Astrocyte (in vitro differentiated cells and primary cell): ENCODE data around the gene PCBD2. TPM values are rescaled to one million over a fixed set of nuclear protein-coding genes. Genes with fewer than 3 reads are reported as not detected.

ENCODE experiments used
- DNase-seq: peaks from one replicate; pipeline ENCODE4 v3.0.0-alpha.2; 2010; ENCODE audit warnings: low read depth
- FAIRE-seq: peaks from 2 replicates; lab custom pipeline; 2011; peaks lifted over from hg19 to GRCh38; lab: Jason Lieb, UNC
- H2AFZ ChIP-seq: 2 replicates; pipeline ENCODE4 v1.6.0; 2012; ENCODE audit warnings: low read depth, low read length, inconsistent platforms
- H3K27ac ChIP-seq: 2 replicates; pipeline ENCODE4 v1.5.1; 2011; ENCODE audit warnings: low read depth, low read length, inconsistent platforms
- H3K27me3 ChIP-seq: 2 replicates; pipeline ENCODE4 v1.6.0; 2011; ENCODE audit warnings: low read length, inconsistent platforms; ENCODE audit not compliant: insufficient read depth
- H3K36me3 ChIP-seq: 2 replicates; pipeline ENCODE4 v1.5.1; 2011; ENCODE audit warnings: low read length, inconsistent platforms; ENCODE audit not compliant: insufficient read depth
- H3K4me1 ChIP-seq: 2 replicates; pipeline ENCODE4 v1.5.1; 2011; ENCODE audit warnings: low read length, inconsistent platforms; ENCODE audit not compliant: insufficient read depth
- H3K4me2 ChIP-seq: 2 replicates; pipeline ENCODE4 v1.6.0; 2012; ENCODE audit warnings: low read length, inconsistent platforms
- H3K4me3 ChIP-seq: 2 replicates; pipeline ENCODE4 v1.5.1; 2011; ENCODE audit warnings: low read depth, mild to moderate bottlenecking, low read length, inconsistent platforms; ENCODE audit not compliant: insufficient read depth
- H3K79me2 ChIP-seq: 2 replicates; pipeline ENCODE4 v1.6.0; 2012; ENCODE audit warnings: mild to moderate bottlenecking, low read length, inconsistent platforms; ENCODE audit not compliant: insufficient read depth
- H3K9ac ChIP-seq: 2 replicates; pipeline ENCODE4 v1.6.0; 2012; ENCODE audit warnings: mild to moderate bottlenecking, low read length, inconsistent platforms
- H3K9me3 ChIP-seq: 2 replicates; pipeline ENCODE4 v1.5.1; 2012; ENCODE audit warnings: low read depth, mild to moderate bottlenecking, low read length, inconsistent platforms; ENCODE audit not compliant: insufficient read depth
- H4K20me1 ChIP-seq: 2 replicates; pipeline ENCODE4 v1.6.0; 2012; ENCODE audit warnings: low read length, inconsistent platforms; ENCODE audit not compliant: insufficient read depth
- H3K27ac Mint-ChIP-seq: one replicate; pipeline ENCODE4 v1.8.0; 2021; ENCODE audit warnings: mild to moderate bottlenecking, mixed read lengths; ENCODE audit not compliant: unreplicated experiment
- H3K27me3 Mint-ChIP-seq: one replicate; pipeline ENCODE4 v1.8.0; 2021; ENCODE audit warnings: low read depth, mixed read lengths; ENCODE audit not compliant: unreplicated experiment
- H3K36me3 Mint-ChIP-seq: one replicate; pipeline ENCODE4 v1.8.0; 2021; ENCODE audit warnings: low read depth, mixed read lengths; ENCODE audit not compliant: unreplicated experiment
- H3K4me1 Mint-ChIP-seq: one replicate; pipeline ENCODE4 v1.8.0; 2021; ENCODE audit warnings: low read depth, mixed read lengths; ENCODE audit not compliant: unreplicated experiment
- H3K4me3 Mint-ChIP-seq: one replicate; pipeline ENCODE4 v1.8.0; 2021; ENCODE audit warnings: mild to moderate bottlenecking, moderate library complexity, mixed read lengths; ENCODE audit not compliant: unreplicated experiment
- H3K9me3 Mint-ChIP-seq: one replicate; pipeline ENCODE4 v1.8.0; 2021; ENCODE audit warnings: mild to moderate bottlenecking, mixed read lengths; ENCODE audit not compliant: unreplicated experiment
- EZH2 ChIP-seq: IDR thresholded peaks from 2 replicates; pipeline ENCODE4 v1.6.1; 2012; ENCODE audit warnings: mild to moderate bottlenecking, low read length, inconsistent platforms; ENCODE audit not compliant: insufficient read depth
- total RNA-seq: library from RNA; stranded (reverse); gene quantifications from 2 replicates; pipeline ENCODE4 v1.2.1, GENCODE V29; 2021
- TF ChIP-seq, protein P1 (sequence below): IDR thresholded peaks from 2 replicates; pipeline ENCODE4 v1.5.1; 2011; ENCODE audit warnings: low read depth, mild to moderate bottlenecking, inconsistent platforms, low read length, moderate library complexity; ENCODE audit not compliant: insufficient read depth

The PCBD2 gene
- total RNA-seq, 1 donor from 2014 or later, result 10.2 TPM

DNA sequence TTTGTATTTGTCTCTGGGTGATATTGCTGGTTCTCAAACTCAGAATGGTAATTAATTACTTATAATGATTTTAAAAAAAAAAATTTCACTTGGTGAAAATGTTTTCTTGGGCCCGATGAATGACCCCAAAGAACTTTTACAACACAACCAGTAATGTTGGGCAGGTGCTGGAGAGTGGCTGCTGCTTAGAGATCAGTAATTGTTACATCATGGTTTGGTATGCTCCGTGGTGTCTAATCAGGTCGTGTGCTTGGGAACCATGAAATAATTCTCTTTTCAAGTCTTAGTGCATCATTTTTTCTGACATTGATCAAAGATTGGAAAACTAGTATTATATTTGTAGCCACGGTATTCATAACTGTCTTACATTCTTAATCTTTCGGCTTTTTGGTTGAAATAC lies 29.3 kb downstream of the PCBD2 start:
- no peaks in the 10 kb centered on the region for H3K4me1 ChIP-seq
- H3K79me2 ChIP-seq, result no peaks in the 10 kb centered on the region
- no peaks in the 10 kb centered on the region for H3K27me3 ChIP-seq
- H2AFZ ChIP-seq, result no peak overlapping the region
- TF ChIP-seq EZH2, result no peak
- TF ChIP-seq, protein P1, sequence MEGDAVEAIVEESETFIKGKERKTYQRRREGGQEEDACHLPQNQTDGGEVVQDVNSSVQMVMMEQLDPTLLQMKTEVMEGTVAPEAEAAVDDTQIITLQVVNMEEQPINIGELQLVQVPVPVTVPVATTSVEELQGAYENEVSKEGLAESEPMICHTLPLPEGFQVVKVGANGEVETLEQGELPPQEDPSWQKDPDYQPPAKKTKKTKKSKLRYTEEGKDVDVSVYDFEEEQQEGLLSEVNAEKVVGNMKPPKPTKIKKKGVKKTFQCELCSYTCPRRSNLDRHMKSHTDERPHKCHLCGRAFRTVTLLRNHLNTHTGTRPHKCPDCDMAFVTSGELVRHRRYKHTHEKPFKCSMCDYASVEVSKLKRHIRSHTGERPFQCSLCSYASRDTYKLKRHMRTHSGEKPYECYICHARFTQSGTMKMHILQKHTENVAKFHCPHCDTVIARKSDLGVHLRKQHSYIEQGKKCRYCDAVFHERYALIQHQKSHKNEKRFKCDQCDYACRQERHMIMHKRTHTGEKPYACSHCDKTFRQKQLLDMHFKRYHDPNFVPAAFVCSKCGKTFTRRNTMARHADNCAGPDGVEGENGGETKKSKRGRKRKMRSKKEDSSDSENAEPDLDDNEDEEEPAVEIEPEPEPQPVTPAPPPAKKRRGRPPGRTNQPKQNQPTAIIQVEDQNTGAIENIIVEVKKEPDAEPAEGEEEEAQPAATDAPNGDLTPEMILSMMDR, result no peak
- H3K9me3 ChIP-seq, result no peaks in the 10 kb centered on the region
- H3K36me3 ChIP-seq, result peaks cover 4% of the 10 kb centered on the region
- no peaks in the 10 kb centered on the region for H4K20me1 ChIP-seq
- FAIRE-seq (no peak), DNase-seq (no peak)
- no peak overlapping the region for H3K4me3 ChIP-seq
- H3K27ac ChIP-seq, result no peak overlapping the region
- Mint-ChIP-seq H3K4me1 (peaks cover 6% of the 10 kb centered on the region), H3K9me3 (no peaks in the 10 kb centered on the region), H3K4me3 (no peak overlapping the region), H3K36me3 (peaks cover 9% of the 10 kb centered on the region), H3K27ac (no peak overlapping the region), H3K27me3 (no peaks in the 10 kb centered on the region)
- no peak overlapping the region for H3K4me2 ChIP-seq
- H3K9ac ChIP-seq, result no peak overlapping the region

DNA sequence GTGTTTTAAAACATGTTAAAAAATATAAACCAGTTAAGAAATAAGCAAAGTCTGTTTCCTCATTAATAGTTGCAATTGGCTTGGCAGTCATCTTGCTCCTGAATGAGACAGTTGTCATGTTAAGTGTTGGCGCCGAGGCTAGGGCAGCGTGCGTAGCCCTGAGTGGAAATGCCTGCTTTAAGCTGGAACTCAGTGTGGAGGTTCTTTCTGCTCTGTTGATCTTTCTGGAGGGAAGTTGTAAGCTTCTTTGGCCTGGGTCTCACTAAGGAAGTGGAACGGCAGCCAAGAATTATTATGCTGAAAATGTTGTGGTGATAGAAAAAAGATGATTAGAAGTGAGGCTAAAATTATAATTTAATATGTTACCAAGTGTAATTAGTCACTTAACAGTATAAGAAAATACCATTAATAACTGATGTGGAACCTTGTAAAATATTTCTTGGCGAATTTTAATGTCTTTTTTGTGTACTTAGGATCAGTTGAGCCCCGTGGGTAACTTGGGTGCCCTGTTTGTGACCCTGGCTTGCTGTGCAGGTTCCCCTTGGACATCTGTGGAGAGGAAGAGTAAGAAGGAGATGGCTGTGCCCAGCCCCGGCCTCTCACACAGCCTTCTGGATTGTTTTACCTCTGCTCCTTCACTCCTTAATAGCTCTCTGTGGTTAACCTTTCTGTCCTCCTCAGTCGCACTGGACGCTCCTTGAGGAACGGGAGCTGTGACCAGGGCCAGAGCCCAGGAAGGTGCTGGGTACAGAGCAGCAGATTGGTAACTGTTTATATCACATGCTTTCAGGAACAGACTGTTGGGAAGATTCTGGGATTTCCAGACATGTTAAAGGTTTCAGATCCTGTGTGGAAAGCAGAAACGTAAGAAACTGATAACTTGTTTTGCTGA lies 31.0 kb downstream of the PCBD2 start:
- Mint-ChIP-seq H3K27me3 (no peaks in the 10 kb centered on the region), H3K4me3 (no peak overlapping the region), H3K9me3 (no peaks in the 10 kb centered on the region), H3K4me1 (peaks cover 7% of the 10 kb centered on the region), H3K36me3 (peaks cover 7% of the 10 kb centered on the region), H3K27ac (no peak overlapping the region)
- H3K4me3 ChIP-seq, result no peak overlapping the region
- DNase-seq (no peak), FAIRE-seq (no peak)
- no peak overlapping the region for H2AFZ ChIP-seq
- H3K27me3 ChIP-seq, result no peaks in the 10 kb centered on the region
- no peaks in the 10 kb centered on the region for H3K9me3 ChIP-seq
- H3K4me1 ChIP-seq, result no peaks in the 10 kb centered on the region
- no peak overlapping the region for H3K9ac ChIP-seq
- H4K20me1 ChIP-seq, result no peaks in the 10 kb centered on the region
- no peaks in the 10 kb centered on the region for H3K36me3 ChIP-seq
- TF ChIP-seq, protein P1, result no peak
- no peak overlapping the region for H3K4me2 ChIP-seq
- H3K79me2 ChIP-seq, result no peaks in the 10 kb centered on the region
- H3K27ac ChIP-seq, result no peak overlapping the region

DNA sequence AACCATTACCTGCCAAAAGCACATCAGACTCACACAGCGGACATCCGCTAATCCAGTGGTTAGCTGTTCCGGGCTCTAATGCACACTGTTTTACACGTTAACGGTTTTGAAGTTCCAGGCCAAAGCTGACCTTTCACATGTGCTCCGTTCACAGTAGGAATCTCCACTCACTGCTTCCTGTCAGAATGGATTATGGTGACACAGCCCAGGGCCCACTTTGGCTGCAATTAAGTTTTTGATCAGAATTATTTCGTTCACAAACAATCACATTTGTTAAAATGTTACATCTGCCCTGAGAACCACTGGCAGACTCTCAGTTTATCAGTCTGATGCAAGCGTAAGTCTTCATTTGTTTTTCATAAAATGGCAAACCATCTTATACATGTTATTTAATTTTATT lies 32.6 kb downstream of the PCBD2 start:
- Histone ChIP-seq H3K9me3 (no peaks in the 10 kb centered on the region), H3K27ac (no peak overlapping the region), H3K36me3 (no peaks in the 10 kb centered on the region), H3K4me2 (no peak overlapping the region), H4K20me1 (no peaks in the 10 kb centered on the region), H3K27me3 (no peaks in the 10 kb centered on the region), H3K79me2 (no peaks in the 10 kb centered on the region), H2AFZ (no peak overlapping the region), H3K4me1 (no peaks in the 10 kb centered on the region), H3K4me3 (no peak overlapping the region), H3K9ac (no peak overlapping the region)
- H3K27me3 Mint-ChIP-seq, result no peaks in the 10 kb centered on the region
- H3K9me3 Mint-ChIP-seq, result no peaks in the 10 kb centered on the region
- peaks cover 7% of the 10 kb centered on the region for H3K36me3 Mint-ChIP-seq
- no peak for DNase-seq
- TF ChIP-seq, protein P1, result no peak
- no peak for TF ChIP-seq EZH2
- no peak overlapping the region for H3K4me3 Mint-ChIP-seq
- no peak for FAIRE-seq
- peaks cover 7% of the 10 kb centered on the region for H3K4me1 Mint-ChIP-seq
- H3K27ac Mint-ChIP-seq, result no peak overlapping the region
